HG03045 (cell line): Measurements from ENCODE around the gene FHL3.
A peak's percentile ranks its signal among the peaks of the same experiment; 100 is the strongest.
"Not testable (repeated sequence)": the region's sequence is repeated elsewhere in the genome, so short reads cannot be mapped to it uniquely, and the experiment has no call there.

Source experiments
- ATAC-seq: cut with Tn5 transposase; IDR thresholded peaks from one replicate; pipeline ENCODE4 v1.9.1; 2021; ENCODE audit warnings: mild to moderate bottlenecking, moderate library complexity; ENCODE audit not compliant: unreplicated experiment

Gene FHL3

GRCh38 chr1:38037221-38037939, 32.1 kb upstream of the FHL3 start:
- no peak for ATAC-seq

GRCh38 chr1:38034871-38035270, 29.6 kb upstream of the FHL3 start:
- ATAC-seq, result no peak

- not testable (repeated sequence) for ATAC-seq
Observed at GRCh38 chr1:38032992-38033391, 27.7 kb upstream of the FHL3 start.

DNA sequence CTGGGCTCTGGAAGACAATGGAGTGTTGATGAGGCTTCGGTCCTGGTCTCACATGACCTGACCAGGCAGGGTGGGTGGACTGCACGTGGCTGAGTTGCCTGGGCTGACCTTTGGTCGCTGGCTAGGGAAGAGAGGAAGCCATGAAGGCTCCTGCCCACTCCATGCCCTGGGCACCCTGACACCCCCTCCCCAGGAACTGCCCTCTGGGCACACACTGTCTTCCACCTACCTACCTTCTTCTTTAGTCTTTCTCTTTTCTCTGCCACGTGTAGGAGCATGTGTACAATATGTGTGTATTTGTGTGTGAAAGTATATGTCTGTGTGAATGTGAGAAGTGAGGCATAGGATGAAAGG, 26.2 kb upstream of the FHL3 start:
- no peak for ATAC-seq

DNA sequence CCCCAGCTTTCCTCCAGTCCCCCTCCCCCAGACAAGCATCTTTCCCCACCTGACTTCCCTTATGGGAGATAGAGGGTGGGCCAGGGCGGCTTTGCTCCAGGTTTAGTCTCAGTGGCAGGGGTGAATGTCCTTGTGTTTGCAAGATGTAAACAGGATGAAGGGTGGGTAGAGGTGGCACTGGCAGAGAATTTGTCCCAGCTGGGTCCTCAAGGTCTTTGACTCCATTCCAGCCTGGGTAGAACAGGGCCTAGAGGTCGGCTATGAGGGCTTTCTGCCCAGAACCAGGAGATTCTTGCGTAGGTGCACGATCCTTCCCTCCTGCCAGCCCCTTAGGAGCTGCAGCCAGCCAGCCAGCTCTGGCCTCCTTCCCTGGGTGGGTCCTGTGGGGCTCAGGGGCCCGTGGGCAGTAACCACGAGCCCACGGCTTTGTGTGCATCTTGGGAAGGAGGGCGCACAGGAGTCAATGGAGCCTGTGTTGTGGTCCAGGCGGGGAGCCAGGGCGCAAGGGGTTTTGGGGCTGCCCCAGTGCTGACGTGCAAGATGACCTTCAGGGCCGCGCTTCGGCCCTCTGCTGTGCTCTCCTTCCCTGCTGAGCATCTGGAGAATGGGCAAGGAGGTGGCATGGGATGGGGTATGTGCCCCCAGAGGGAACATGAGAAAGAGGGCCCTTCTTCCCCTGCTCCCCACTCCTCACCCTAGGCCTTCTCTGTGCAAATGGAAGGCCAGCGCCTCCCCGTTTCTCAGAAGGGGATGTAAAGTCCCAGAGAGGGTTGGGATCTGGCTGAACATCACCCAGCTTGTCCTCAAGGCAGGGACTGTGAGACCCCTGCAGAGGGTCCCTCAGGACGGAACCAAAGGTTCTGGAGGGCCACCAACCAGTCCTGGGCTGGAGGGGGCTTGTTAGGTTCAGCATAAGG, 25.5 kb upstream of the FHL3 start:
- no peak for ATAC-seq

DNA sequence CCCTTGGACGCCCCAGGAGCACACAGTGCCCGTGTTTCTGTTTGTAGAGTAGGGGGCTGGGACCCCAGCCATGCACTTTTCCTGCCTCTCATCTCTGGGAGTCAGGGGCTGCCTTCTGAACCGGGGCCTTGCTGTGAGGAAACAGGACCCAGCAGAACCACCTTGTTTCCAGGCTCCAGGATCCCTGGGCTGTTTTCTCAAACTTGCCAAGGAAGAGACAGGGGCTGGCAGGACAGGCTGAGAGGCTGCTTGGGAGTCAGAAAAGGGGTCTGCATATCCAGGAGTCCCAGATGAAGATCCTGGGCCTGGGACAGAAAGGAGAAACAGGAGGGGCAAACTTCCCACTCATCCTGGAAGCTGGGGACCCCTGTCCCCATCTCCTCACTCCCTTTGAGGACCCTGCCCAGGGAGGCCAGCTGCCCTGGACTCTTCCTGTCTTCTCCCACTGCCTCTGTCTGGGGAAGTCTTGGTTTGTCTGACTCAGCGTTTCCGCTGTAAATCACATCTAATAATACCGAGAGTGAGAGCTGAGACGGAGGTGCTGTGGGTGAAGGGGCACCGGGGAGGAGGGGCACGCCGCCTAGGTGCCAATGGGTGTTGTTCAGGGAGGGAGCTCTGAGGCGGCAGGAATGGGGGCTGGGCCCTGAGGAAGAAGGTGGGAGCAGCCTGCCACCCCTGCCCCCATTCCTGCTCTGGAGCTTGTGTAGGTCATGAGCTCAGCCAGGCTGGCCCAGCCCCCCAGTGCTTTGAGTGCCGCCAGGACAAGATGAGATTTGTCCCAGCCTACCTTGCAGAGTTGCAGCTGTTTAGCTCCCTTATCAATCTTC, 24.6 kb upstream of the FHL3 start:
- ATAC-seq, result peak; percentile 38

- ATAC-seq, result no peak
Observed at GRCh38 chr1:38029081-38029681, 23.9 kb upstream of the FHL3 start.

- no peak for ATAC-seq
Observed at GRCh38 chr1:38028671-38029070, 23.4 kb upstream of the FHL3 start.

GRCh38 chr1:38028105-38028591, 22.8 kb upstream of the FHL3 start:
- ATAC-seq, result peak; percentile 69

- no peak for ATAC-seq
Observed at GRCh38 chr1:38027201-38028104, 22.1 kb upstream of the FHL3 start.

DNA sequence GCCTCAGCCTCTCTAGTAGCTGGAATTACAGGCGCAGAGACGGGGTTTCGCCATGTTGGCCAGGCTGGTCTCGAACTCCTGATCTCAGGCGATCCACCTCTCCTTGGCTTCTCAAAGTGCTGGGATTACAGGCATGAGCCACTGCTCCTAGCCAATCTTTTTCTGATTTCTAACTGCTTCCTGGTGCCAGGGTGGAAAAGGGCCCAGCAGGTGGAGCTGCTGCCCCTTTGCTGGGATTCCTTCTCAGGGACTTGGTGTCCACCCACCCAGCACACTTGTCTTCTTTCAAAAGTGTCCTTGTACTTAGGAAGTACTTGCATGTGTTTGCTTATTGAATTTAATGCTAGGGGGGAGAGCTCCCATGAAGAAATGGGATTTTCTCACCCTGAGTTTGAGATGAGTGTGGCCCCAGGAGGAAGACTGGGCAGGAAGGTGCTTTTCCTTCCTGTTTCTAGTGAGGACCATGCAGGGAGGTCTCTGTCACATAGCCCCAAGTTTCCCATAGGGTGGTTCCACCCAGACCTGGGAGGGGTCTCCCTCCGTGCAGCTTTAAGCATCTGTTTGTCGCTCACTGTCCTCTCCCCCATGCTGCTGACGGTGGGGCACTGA, 21.4 kb upstream of the FHL3 start:
- no peak for ATAC-seq

- ATAC-seq, result no peak
Observed at GRCh38 chr1:38025664-38026063, 20.4 kb upstream of the FHL3 start.

DNA sequence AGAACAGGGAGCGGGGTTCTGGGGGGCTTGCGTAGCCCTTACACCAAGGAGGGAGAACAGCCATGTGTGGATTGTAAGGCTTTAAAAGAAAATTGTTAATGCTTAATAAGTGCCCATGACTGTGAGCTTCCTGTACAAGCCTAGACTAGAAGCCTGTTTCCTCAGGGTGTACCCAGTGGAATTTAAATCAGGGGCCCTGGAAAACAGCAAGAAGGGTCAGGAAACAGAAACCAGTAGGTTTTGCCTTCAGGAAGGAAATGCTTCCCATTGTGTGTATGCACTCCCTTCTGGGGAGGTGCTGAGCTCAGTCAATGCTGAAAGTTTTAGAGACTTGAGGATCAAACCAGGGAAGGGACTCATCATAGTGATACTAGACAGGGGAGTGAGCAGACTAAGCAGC, 19.9 kb upstream of the FHL3 start:
- no peak for ATAC-seq

DNA sequence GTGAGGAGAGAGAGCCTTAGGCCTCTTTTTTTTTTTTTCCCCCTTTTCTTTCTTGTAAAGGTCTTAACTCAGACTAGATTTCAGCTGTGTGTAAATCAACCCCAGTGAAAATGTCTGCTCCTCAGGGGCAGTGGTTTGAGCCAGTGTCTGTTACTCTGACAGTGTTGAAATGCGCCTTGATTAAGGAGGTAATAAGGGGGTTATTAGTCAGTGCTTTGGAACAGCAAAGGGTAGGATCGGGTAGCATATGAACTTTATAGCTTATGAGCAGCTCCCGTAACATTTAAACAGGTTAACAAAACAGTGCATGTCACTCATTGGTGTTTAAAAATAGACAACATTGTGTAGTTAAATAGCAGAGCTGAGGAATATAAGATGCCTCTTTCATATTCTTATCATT, 17.5 kb upstream of the FHL3 start:
- ATAC-seq, result no peak

GRCh38 chr1:38021969-38022368, 16.7 kb upstream of the FHL3 start:
- no peak for ATAC-seq

GRCh38 chr1:38020396-38020795, 15.1 kb upstream of the FHL3 start:
- no peak for ATAC-seq

- no peak for ATAC-seq
Observed at GRCh38 chr1:38018864-38019343, 13.6 kb upstream of the FHL3 start.

- no peak for ATAC-seq
Observed at GRCh38 chr1:38015978-38016725, 10.8 kb upstream of the FHL3 start.
